A549 (cell line): Measurements from ENCODE around the gene FDX2.

ENCODE experiments used
- CTCF ChIP-seq: fragments of >200 bp; sonication (Bioruptor Twin); formaldehyde crosslinking; IDR thresholded peaks from 3 replicates; pipeline ENCODE4 v1.5.1; 2016
- JUNB ChIP-seq: fragments of >200 bp; sonication (Bioruptor Twin); formaldehyde crosslinking; IDR thresholded peaks from 2 replicates; pipeline ENCODE4 v1.6.1; 2016
- NFE2L2 ChIP-seq: fragments of 150-350 bp; conservative IDR thresholded peaks from 2 replicates; pipeline ENCODE4 v1.6.1; 2014; ENCODE audit warnings: low read length
- SMC3 ChIP-seq: fragments of >200 bp; sonication (Bioruptor Twin); formaldehyde crosslinking; IDR thresholded peaks from 3 replicates; pipeline ENCODE4 v1.6.1; 2018; ENCODE audit warnings: inconsistent platforms

GRCh38 chr19:10332158-10332964, 16.5 kb upstream of the FDX2 start:
- TF ChIP-seq CTCF (no peak), JUNB (no peak), NFE2L2 (no peak), SMC3 (no peak)
